ENCODE measurements around the gene ITGA2B.
"Not testable (repeated sequence)": the region's sequence is repeated elsewhere in the genome, so short reads cannot be mapped to it uniquely, and the experiment has no call there.

Gene ITGA2B

DNA sequence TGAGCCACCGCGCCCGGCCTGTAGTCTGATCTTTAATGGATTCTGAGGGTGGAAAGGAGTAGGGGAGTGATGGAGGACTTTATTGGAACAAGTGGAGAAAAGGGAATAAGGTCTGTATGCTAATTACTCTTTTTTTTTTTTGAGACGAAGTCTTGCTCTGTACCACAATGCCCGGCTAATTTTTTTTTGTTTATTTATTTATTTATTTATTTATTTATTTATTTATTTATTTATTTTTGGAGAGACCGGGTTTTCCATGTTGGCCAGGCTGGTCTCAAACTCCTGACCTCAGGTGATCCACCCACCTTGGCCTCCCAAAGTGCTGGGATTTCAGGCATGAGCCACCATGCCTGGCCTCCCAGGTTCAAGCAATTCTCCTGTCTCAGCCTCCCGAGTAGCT, 59.9 kb downstream of the ITGA2B start:
- DNase-seq, result not testable (repeated sequence)

- DNase-seq, result no peak
Observed at GRCh38 chr17:44327715-44328449, 61.6 kb downstream of the ITGA2B start.

GRCh38 chr17:44326861-44327444, 62.5 kb downstream of the ITGA2B start:
- DNase-seq, result peak; percentile 97

GRCh38 chr17:44324571-44325275, 64.7 kb downstream of the ITGA2B start, which contains the start of gene SLC25A39:
TSS of gene SLC25A39 (minus strand) at chr17:44324823. CDS start at chr17:44323562, 1,261 bp downstream.
- peak; percentile 52 to 83 for DNase-seq

GRCh38 chr17:44324092-44324570, 65.3 kb downstream of the ITGA2B start:
- DNase-seq, result no peak

DNA sequence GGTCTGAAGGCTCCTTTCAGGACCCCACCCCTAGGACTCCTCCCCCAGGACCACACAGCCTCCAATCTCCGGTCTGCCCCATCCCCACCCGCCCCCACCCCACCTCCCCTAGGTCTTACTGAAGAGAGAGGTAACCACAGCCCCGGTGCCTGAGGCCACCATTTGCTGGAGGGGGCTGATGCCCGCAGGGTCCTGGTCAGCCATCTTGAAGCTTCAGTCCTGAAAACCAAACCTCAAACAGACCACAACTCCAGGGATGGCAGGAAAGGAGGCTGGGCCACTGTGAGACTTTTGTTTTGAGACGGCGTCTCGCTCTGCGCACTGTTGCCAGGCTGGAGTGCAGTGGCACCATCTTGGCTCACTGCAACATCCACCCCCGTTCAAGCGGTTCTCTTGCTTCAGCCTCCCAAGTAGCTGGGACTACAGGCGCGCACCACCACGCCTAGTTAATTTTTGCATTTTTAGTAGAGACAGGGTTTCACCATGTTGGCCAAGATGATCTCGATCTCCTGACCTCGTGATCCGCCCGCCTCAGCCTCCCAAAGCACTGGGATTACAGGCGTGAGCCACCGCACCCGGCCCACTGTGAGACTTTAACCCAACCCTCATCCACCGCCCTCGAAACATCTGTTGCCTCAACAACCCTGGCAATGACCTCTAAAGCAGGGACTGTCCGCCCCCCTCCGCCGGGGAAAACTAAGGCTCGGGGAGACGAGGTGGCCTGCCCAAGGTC, 65.9 kb downstream of the ITGA2B start:
- no peak for DNase-seq

- DNase-seq, result no peak
Observed at GRCh38 chr17:44322236-44322895, 67.1 kb downstream of the ITGA2B start.

Measured in Kasumi-1 (cell line).